Hematopoietic multipotent progenitor cell treated with erythropoietin and hydrocortisone succinate and interleukin-3 and kit ligand, for 6 days (in vitro differentiated cells): ENCODE data around the gene ARNT2.
A peak's percentile ranks its signal among the peaks of the same experiment; 100 is the strongest.

Experiments used
- DNase-seq: peaks from one replicate; pipeline ENCODE4 v3.0.0-alpha.2; 2015

ARNT2 gene

GRCh38 chr15:80580536-80581260 is 176.5 kb downstream of the ARNT2 start:
- no peak for DNase-seq

DNA sequence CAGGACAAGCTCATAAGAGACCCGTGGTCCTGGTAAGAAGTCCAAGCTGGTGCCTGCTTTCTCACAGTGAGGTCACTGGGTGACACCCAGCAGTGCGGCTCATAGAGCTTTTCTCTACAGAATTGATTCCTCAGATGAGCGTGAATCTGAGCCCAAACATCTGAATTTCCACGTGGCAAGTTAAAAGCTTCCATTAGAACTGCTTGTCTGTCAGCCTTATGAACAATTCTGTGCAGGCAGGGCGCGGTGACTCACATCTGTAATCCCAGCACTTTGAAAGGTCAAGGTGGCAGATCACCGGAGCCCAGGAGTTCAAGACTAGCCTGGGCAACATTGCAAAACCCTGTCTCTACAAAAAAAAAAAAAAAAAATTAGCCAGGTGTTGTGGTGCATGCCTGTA is 177.8 kb downstream of the ARNT2 start:
- DNase-seq = no peak

DNA sequence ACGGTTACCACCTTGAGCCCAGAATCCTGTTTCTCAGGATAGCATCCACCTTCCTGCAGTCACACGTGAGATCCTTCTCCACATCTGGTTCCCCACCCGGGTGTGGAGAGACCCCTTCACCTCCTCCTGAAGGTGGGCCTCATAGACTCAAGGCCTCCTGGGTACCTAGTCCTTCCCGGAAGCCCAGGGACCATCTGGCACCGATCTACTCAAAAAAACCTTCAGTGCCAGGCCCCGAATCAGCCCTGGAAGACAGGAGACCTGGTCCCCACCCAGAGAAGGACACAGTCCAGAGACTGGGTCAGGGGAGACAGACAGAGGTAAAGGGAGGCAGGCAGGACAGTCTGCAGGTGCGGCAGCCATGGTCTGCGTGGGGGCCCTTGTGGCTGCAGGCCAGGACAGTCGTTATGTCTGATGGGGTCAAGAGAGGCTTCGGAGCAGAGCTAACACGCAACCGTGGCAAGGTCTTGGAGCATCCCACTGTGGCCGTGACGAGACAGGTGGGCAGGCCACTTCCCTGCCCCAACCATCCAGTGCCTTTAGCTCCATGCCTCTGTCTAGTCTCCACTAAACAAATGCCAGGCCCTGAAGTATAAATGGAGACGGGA is 178.7 kb downstream of the ARNT2 start:
- no peak for DNase-seq

DNA sequence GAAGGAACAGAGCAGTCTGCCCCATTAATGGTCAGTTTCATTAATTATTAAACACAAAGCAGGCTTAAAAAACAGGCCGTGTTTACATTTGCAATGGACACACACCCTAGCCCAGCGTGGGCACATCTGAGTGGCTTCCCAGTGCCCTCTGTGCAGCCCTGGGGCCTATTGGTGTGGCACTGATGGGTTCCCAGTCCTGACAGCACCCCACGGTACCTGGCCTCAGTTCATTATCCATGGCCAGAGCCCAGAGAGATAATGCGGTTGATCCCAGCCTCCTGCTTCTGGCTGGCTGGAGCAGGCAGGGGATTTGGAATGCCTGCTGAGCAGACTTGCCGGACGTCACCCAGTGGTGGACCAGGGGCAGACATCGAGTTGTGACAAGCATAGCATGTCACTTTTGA is 180.4 kb downstream of the ARNT2 start:
- DNase-seq = no peak

DNA sequence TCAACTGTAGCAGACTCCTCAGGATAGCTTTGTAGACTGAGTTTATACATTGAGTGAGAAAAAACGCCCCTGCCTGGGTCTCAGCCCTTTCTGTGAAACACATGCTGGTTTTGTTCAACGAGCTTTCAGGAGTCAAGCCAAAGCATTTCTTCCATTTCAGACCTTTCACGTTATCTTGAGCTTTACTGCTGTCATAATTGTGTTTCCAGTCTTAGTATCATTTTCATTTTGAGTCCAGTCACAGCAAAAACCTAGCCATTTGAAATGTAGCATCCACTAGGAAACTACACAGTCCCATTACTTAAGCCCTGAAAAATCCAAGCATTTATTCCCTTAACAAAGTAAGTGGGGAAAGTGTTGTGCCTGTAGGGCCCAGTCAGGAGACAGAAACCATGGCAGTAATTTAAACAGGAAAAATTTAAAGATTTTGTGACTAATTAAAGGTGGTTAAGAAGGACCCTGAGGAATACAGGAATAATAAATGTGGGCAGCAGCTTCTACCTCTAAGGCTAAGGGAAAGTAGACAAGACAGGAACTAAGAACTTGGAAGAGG is 180.9 kb downstream of the ARNT2 start:
- DNase-seq = no peak

- no peak for DNase-seq
Measured at GRCh38 chr15:80585544-80586018, 181.4 kb downstream of the ARNT2 start.

DNA sequence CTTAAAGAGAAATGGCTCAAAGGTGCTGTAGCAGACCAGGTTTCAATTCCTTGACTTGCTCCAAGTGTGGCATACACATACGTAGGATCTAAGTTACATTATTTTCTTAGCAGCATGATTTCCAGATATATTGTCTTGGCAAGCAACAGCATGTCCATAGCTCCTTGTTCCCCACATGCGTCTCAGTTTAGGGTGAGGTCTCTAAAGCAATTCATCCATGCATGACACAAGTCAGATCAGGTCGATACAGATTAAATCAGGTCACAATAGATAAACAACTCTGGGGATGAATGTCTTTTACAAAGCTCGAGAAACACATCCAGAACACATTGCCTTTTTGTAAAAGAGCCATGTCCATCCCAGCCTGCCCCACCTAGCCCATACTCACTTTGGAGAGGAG is 182.0 kb downstream of the ARNT2 start:
- DNase-seq = no peak

- no peak for DNase-seq
Measured at GRCh38 chr15:80587007-80587406, 182.8 kb downstream of the ARNT2 start.

GRCh38 chr15:80587816-80588456 is 183.8 kb downstream of the ARNT2 start:
- DNase-seq = peak; percentile 18

- DNase-seq = peak; percentile 16
Measured at GRCh38 chr15:80588801-80589200, 184.6 kb downstream of the ARNT2 start.

DNA sequence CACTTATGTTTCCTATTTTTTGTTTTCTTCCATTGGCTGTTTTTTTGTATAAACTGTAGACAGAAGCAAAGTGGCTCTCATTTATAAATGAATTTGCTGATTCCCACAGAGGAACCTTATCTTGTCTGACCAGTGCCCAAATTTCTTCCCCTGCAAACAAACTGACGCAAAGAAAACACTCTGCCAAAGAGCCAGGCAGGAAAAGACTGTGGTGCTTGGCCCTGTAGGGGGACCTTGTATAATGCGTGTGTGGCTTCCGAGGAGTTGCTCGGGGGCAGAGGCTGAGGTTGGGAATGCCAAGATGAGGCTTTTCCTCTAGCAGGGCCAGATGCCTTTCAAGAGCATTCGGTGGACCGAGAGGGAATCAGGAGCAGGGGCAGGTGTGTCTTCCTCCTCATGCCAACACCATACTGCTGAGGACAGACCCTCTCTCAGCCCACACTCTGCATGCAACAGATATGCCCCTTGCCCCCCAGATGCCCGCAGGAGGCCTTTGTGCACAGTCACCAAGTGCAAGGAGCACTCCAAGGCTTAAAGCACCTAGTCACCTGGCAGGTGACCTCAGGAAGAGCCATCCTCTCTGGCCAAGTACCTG is 186.7 kb downstream of the ARNT2 start:
- peak; percentile 46 for DNase-seq

DNA sequence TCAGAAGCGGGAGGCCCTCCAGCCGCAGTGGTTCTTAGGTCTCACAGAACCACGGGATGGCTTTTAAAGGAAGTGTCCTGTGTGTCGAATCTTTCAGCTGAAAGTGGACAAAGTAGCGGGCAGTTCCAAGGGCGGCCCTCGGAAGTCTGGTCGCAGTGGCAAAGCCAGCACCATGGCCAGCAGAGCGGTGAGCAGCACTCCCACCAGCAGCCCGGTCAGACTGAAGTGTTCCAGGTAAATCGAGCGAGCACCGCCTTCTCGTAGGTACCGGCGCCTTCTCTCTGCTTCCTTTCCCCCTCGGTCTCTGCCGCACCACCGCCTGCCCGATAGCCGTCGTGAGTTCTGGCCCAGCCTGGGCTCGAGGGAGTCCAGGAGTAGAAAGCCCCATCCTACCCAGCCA is 187.3 kb downstream of the ARNT2 start:
- DNase-seq = no peak

DNA sequence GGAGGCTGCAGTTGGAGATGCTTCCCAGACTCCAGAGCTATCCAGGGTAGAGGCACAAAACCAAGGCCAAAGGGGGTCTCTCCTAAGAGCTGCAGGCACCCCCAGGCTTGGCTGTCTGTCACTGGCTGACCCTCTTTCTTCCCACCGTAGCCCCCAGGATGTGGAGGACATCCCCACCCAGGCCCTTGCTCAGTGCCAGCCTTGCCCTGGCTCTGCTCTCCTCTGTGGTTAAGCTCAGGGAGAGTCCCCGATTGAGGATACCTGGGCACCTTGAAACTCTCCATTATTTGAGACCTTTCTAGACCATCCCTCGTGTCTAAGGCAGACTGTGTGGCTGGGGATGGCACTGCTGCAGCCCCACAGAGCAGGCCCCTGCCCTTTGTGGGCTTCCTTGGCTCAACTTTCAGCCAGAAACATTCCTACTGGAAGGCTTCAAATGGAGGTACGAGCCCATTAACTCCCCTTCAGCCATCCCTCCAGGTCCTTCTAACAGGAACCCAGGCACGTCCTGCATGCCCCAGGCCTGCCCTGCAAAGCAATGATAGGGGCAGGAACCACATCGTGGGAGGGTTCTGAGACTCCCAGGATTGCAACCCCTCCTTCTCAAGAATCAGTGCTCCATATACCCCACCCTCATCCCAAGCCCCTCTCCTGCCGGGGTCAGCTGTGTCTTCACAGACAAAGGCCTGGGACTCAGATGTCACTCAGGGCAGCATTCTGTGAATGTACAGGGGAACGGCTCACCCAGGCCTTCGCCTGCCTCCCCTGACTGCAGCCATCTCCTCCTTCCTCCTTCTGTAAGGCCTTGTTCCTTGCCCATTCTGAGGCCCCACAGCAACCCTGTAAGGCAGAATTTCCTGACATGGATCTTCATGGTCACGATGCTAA is 188.0 kb downstream of the ARNT2 start:
- DNase-seq = no peak

- no peak for DNase-seq
Measured at GRCh38 chr15:80593486-80594030, 189.4 kb downstream of the ARNT2 start.

GRCh38 chr15:80594091-80594889 is 190.1 kb downstream of the ARNT2 start:
- no peak for DNase-seq

DNA sequence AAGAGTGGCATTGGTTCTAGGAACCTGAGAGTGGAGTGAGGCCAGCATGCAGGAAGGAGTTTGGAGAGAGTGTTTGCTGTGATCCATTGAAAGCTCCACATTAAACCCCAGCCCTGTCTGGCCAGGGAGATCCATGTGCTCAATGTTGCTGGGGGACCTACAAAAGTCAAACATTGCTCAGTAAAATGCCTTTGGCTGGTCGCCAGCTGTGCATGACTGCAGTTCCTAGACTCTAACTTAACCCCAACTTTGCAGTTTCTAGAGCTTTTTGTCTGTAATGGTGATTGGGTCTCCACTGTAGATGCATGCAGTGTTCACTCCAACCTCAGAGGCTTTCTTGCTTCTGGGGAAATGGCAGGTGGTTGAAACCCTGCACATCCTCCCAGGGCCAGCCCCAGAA is 191.2 kb downstream of the ARNT2 start:
- DNase-seq = peak; percentile 49

GRCh38 chr15:80596521-80596976 is 192.4 kb downstream of the ARNT2 start:
- no peak for DNase-seq

GRCh38 chr15:80597076-80597475 is 192.9 kb downstream of the ARNT2 start:
- DNase-seq = no peak

DNA sequence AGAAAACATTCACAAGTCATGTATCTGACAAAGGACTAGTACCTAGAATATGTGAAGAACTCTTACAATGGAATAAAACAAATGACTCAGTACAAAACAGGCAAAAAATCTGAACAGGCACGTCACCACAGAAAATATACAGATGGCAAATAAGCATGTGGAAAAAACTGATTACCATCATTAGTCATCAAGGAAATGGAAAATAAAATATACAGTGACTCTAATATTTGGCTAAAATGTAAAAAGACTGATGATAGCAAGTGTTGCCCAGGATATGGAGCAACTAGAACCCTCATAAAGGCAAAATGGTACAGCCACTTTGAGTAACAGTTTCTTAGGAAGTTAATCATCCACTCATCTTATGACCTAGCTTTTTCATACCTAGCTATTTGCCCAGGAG is 195.2 kb downstream of the ARNT2 start:
- DNase-seq = no peak

GRCh38 chr15:80600626-80601025 is 196.4 kb downstream of the ARNT2 start:
- no peak for DNase-seq

DNA sequence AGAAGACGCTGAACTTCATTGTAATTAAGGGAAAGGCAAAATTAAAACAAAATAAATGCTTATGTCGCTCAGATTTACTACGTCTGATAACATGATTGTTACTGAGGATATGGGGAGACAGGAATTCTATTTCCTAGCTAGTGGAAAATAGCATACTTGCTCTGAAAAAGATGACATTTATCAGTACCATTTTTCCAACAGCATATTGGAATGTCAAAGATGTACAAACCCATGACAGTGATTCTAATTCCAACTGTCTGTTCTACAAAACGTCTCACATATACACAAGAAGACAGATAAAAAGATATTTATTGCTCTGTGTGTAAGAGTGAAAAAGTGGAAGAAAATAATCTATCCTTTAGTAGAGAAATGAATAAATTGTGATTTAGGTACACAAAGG is 197.1 kb downstream of the ARNT2 start:
- no peak for DNase-seq
